GM18526 (cell line): ENCODE results near the gene ASB2.

ENCODE experiments used
- POLR2A ChIP-seq: IDR thresholded peaks from 3 replicates; pipeline ENCODE4 v1.6.1; 2011; ENCODE audit not compliant: insufficient read length; ENCODE audit errors: extremely low read depth

Gene ASB2

DNA sequence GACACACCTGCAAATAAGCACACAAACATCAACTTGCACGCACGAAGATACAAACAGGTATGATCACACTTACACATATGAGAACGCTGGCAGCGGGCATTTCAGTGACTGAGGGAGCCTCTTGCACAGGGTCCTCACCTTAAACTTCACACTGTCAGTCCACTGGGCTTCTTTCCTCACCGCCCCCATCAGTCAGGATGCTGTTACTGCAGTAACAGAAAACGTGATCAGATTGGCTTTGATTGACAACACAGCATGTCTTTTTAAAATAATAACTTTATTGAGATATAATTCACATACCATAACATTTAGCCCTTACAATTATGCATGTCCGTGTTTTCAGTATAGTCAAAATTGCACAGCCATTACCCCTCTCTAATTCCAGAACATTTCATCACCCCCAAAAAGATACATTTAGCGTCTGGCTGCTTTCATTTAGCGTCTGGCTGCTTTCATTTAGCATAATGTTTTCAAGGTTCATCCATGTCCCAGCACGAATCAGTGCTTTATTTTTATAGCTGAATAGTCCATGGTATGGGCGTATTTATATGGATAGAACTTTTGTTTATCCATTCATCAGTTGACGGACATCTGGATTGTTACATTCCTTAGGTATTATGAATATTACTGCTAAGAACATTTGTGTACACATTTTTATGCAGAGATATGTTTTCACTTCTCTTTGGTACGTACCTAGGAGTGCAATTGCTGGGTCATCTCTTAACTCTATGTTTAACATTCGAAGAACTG is 29.1 kb upstream of the ASB2 start:
- no peak for TF ChIP-seq POLR2A

DNA sequence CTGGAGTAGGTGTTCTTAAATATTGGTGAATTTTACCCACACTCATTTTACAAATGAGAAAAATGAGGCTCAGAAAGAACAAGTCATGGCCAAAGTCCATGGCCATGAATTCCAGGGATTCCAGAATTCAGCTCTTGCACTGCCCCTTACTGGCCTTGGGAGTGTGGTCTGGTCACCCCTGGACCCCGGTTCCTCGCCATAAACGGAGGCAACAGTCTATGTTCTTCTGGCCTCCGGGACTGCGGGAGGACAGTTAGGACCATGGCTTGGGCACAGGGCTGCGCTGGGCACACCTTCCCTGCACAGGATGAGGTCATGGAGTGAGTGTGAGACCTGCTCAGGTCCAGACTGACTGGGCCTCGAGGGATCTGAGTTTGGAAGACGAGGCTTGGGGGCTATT is 27.6 kb upstream of the ASB2 start:
- no peak for TF ChIP-seq POLR2A

DNA sequence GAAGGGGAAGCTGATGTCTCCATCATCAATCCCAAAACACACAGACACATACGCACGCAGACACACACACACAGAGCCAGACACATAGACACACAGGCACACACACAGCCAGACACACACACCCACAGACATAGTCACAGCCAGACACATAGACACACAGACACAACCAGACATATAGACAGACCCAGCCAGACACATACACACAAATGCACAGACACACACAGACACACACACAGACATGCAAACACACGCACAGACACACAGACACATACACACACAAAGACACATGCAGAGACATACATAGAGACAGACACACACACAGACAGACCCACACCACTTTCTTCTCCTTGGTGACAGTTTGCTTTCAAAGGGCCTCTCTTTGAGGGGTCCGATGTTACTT is 27.0 kb upstream of the ASB2 start:
- no peak for TF ChIP-seq POLR2A

DNA sequence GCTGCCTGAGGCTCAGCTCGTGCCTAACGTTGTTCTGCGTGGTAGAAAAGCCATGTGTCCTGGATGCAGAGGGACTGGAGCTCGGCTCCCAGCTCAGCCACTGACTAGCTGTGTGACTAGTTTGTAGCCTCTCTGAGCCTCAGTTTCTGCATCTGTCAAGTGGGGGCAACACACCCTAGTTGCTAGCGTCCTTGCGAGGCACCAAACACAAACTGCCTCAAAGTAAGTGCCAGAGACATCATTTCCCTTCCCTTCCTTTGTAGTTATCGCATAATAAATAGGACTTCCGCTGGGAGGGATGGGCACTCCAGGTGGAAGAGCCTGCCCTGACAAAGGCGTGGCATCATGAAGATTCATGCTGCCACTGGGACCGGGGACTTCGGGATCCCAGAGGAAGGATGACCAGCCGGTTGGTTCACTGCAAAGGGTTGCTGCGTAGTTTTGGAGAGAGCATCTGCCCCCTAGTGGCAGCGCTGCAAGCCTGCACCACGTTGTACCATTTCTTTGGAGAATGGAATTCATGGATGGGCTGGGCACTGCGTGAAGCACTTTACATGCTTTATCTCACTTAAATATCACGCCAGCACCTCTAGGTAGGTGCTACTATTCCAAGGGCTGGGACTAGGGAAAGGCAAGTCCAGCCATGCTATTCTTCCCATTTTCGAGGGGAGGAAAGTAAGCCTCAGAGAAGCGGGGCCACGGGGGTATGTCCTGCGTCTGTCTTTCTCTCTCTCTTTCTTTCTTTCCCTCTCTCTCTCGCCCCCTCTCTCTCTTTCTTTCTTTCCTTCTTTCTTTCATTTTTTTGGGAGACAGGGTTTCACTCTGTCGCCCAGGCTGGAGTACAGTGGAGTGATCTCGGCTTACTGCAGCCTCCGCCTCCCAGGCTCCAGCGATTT is 25.4 kb upstream of the ASB2 start:
- no peak for TF ChIP-seq POLR2A

DNA sequence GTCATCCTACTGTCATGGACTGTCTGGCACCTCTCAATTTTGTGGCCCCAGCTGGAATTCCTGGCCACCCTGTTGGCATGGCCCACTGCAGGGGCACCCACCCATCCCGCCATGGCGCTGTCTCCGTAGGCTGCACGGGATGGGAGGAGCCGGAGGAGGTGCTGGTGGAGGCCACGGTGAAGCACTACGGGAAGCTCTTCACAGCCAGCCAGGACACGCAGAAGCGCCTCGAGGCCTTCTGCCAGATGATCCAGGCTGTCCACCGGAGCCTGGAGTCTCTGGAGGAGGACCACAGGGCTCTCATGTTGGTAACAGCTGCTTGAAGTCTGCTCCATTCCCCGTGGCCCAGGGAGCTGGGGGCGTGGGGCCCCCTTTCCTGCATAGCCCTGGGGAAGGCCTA is 24.6 kb upstream of the ASB2 start:
- no peak for TF ChIP-seq POLR2A

DNA sequence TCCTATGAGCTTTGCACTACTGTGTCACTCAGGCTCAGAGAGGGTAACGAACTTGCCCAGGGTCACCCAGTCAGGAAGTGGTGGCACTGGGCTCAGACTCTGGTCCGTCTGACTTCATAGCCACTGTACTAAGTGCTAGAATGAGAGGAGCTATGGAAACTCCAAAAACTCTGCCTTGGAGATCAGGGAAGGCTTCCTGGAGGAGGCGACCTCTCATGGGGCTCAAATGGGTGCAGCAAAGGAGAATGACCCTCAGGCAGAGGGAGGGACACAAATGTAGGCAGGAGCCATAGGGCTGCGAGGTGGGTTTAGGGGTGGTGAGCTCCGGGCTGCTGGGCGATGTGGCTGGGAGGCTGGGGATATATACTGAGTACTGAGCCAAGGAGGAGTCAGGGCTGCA is 23.9 kb upstream of the ASB2 start:
- TF ChIP-seq POLR2A = no peak

DNA sequence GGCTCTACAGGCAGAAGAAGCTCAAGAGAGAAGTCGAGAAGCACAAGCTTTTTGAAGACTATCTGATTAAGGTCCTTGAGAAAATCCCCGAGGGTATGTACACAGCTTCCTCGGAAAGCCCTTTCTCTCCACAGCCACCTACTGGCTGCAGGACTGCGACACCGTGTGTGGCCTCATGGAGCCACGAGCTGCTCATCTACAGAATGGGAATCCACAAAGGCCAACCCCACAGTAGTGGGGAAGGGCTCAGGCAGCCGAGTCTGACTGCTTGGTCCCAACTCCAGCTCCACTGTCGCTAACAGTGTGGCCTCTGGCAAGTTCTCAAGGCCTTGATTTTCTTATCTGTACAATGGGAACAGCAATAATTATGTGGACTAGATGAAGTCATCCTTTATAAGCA is 23.2 kb upstream of the ASB2 start:
- no peak for TF ChIP-seq POLR2A

DNA sequence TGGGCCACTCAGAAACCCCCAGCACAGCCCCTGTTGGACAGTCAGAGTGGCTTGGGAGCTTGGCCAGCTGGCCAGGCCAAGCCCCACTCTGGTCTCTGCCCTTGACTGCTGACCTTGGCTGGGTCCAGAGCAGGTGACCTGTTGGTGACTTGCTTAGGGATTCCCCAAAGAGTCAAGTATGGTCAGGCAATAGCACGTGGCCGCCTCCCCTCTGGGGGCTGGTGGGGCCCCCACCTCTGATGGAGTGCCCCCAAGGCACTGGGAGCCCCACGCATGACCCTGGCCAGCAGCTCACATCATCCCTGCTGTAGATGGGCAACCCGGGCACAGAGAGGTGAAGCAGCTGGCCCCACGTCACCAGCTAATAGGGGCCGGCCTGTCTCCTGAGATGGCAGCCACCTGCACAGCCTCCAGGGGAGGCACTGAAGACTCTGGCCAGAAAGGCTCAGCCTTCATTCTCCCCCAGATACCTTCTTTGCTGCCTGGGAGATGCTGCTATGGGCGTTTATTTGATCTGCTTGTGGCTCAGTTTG is 22.6 kb upstream of the ASB2 start:
- TF ChIP-seq POLR2A = no peak

DNA sequence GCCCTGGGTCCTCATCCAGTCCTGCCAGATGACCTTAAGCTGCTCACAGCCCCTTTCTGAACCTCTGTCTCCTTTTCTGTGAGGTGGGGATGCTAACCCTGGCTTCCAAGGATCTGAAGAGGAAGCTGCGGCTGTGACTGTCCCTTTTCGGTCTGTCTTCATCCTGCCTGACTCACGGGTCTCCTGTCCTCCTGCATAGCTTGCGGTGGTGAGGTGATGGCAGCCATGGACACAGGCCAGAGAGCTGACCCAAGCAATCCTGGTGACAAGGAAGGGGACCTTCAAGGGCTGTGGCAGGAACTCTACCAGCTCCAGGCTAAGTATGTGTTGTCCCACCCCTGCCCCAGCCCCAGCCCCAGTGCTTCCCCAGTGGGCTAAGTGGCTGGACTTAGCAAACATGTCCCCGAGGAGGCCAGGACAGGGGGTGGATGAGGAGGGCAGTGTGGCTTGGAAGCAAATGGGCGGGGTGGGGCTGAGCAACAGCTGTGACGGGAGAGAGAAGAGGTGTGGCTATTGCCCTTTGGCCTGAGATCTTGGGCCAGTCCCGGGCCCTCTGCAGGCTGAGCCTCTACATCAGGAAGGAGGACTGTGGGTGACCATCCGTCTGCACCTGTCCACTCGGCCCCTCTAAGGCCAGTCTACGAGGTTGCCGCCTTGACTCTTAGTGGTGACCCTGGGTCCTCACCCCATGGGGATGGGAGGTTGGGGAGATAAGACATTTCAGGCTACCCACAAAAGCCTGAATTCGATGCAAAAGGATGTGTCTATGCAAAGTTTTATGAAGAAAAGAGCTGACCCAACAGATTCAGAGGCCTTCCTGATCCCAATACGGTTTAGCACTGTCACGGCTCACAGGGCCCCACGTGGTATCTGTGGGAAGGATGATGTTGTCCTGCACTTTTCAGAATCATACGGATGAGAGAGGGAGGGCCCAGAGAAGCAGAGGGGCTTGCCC is 21.8 kb upstream of the ASB2 start:
- no peak for TF ChIP-seq POLR2A

DNA sequence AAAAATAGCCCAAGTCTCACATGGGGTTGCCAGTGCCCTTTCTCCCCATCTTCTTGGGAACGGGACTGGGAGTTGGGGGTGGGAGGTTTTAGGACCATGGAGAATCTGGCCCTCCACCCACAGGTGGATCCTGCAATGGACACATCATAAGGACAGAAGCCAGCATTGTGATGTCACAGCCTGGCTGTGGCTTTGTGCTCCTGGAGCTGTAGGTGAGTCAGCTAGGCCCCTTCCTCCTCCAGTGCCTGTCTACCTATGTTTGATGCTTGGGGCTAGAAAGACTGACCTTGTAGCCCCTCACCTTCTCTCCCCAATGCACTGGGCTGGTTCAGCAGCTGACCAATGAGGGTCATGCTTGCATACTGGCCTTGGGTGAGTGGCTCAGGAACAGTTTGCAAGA is 20.7 kb upstream of the ASB2 start, which contains the start of gene CCDC197:
Gene CCDC197, plus strand, starts transcription at position 220 of the 400 bp plus-strand sequence. CDS start 831 bp downstream, outside the sequence.
- no peak for TF ChIP-seq POLR2A

DNA sequence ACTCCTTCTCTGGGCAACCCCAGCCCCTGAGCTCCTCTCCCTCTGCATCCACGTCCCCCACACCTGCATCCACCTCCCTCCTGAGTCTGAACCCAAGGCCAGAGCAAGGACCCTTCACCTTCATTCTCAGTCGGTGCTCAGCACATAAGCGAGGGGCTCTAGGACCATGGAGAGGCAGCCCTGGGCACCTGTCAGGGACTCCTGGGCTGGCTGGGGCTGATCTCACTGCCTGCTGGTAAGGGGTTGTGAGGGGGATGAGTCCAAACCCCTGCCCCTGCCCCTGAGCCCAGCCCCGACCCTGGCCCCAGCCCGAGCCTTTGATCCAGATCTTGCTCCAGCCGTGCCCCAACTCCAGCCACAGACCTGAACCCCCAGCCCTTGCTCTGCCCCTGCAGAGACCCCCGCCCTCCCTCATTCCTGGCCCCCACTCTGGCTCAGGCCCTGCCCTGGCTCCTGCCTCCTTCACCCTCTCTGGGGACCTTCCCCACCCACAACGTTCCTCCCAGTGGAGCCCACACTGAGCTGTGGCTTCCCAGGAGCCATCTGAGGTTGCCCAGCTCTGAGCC is 19.8 kb upstream of the ASB2 start:
- no peak for TF ChIP-seq POLR2A

DNA sequence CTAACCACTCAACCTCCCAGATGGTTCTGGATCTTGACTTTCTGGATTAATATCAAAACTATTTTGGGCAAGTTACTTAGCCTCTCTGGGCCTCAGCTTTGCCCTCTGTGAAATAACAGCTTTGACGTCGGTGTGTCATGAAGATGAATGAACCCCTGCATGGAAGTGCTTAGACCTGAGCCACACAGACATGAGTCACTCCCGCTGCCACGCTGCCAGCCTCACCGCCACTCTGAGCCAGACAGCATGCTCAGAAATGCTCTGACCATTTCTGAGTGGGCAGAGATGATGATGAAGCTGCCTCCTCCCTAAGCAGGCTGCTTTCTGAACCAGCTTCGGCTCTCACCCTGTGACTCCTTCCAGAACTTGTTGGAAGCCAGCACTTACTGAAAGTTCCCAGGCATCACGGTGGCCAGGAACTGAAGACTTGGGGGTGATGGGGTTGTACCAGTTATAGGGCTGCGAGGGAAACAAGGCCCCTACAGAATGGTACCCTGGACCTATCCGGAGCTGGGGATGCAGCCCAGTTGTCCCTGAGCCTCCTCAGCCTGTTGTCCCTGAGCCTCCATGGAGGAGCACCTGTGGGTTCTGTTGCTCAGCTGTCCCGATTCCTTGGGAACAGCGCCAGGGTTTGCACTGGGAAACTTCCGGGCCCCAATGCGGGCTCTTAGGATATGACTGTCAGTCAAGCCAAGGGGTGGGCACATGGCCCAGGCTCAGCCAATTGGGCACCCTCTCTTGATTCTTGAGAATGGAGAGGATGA is 18.7 kb upstream of the ASB2 start:
- TF ChIP-seq POLR2A = no peak

DNA sequence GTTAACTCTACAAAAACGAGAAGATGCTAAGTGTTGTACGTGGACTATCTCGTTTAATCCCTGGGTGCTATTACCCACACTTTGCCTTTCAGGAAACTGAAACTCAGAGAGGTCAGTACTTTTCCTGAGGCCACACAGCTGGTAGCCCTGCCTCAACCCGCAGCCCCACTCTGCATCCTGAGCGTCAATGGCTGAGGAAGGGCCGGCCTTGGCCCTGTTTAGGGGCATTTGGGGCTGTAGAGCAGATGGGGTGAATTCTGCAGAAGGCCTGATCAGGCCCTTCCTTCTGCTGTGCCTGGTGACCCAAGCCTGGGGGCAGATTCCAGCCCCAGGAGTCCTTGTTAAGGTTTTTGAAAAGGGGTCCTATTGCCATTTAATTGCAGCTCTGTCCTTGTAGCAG is 17.0 kb upstream of the ASB2 start:
- TF ChIP-seq POLR2A = no peak

DNA sequence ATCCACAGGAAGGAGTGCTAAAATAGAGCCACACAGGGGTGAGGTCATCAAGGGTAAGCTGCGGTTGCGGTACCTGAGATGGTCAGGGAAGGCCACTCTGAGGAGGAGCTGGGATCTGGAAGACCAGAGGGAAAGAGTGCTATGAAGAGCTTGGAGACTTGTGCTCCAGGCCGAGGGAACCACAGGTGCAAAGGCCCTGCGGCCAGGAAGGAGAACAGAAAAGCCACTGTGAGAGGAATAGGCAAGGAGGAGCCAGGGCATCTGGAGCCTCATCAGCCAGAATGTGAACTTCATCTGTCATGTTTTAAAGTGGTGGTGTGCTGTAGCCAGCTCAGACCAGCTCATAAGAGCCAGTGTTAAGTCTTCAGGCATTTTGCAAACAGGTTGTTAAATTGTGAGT is 15.3 kb upstream of the ASB2 start:
- TF ChIP-seq POLR2A = no peak
